Karpas-422 (cell line): Measurements from ENCODE around the gene RAD54L. TPM values are rescaled to one million over a fixed set of nuclear protein-coding genes. Genes with fewer than 3 reads are reported as not detected.
"Not testable (repeated sequence)": the region's sequence is repeated elsewhere in the genome, so short reads cannot be mapped to it uniquely, and the experiment has no call there.

ENCODE experiments used
- DNase-seq: peaks from one replicate; pipeline ENCODE4 v3.0.0-alpha.2; 2015
- H2AFZ ChIP-seq: fragments of 200-600 bp; sonication (generic); 2 replicates; pipeline ENCODE4 v1.6.1; 2014; ENCODE audit warnings: antibody characterized with exemption, low read length, mixed read lengths
- H3K27ac ChIP-seq: fragments of 200-600 bp; sonication (generic); 2 replicates; pipeline ENCODE4 v1.5.1; 2014; ENCODE audit warnings: mild to moderate bottlenecking, low read length, moderate library complexity
- H3K27me3 ChIP-seq: fragments of 200-600 bp; sonication (generic); 2 replicates; pipeline ENCODE4 v1.6.1; 2014; ENCODE audit warnings: low read length, mixed read lengths
- H3K36me3 ChIP-seq: fragments of 200-600 bp; sonication (generic); 2 replicates; pipeline ENCODE4 v1.6.1; 2014; ENCODE audit warnings: low read length, mixed read lengths; ENCODE audit not compliant: insufficient read depth
- H3K4me1 ChIP-seq: fragments of 200-600 bp; sonication (generic); 2 replicates; pipeline ENCODE4 v1.6.1; 2014; ENCODE audit warnings: mild to moderate bottlenecking, low read length, mixed read lengths
- H3K4me2 ChIP-seq: fragments of 200-600 bp; sonication (generic); 2 replicates; pipeline ENCODE4 v1.6.1; 2014; ENCODE audit warnings: low read length, low read depth, mild to moderate bottlenecking; ENCODE audit not compliant: poor library complexity, severe bottlenecking
- H3K4me3 ChIP-seq: fragments of 200-600 bp; sonication (generic); 2 replicates; pipeline ENCODE4 v1.5.1; 2014; ENCODE audit warnings: mild to moderate bottlenecking, antibody characterized with exemption, low read length, mixed read lengths
- H3K79me2 ChIP-seq: fragments of 200-600 bp; sonication (generic); 2 replicates; pipeline ENCODE4 v1.6.1; 2014; ENCODE audit warnings: mild to moderate bottlenecking, low read length, mixed read lengths
- H3K9ac ChIP-seq: fragments of 200-600 bp; sonication (generic); 2 replicates; pipeline ENCODE4 v1.6.0; 2014; ENCODE audit warnings: low read length
- H3K9me2 ChIP-seq: fragments of 200-600 bp; sonication (generic), shearing (Covaris generic); replicated peaks from 2 replicates; pipeline ENCODE4 v1.6.0; 2014; ENCODE audit warnings: mild to moderate bottlenecking, low read length, moderate library complexity; ENCODE audit not compliant: insufficient read depth
- H3K9me3 ChIP-seq: fragments of 300-700, 200-600 bp; sonication (generic); 2 replicates; pipeline ENCODE4 v1.6.1; 2014; ENCODE audit warnings: low read length, mixed read lengths
- H4K20me1 ChIP-seq: fragments of 200-600 bp; sonication (generic); 2 replicates; pipeline ENCODE4 v1.6.1; 2014; ENCODE audit warnings: mild to moderate bottlenecking, antibody characterized with exemption, low read length, low read depth; ENCODE audit not compliant: insufficient read depth
- total RNA-seq: library from RNA; depleted of rRNA; stranded (reverse); fragments of >200 nt; shearing (Covaris generic); gene quantifications from 2 replicates; pipeline ENCODE4 v1.2.3, GENCODE V29; 2014; ENCODE audit warnings: low replicate concordance; rRNA removed

The RAD54L gene
- total RNA-seq, 1 experiment from 2014 or later, result 18.0 TPM

DNA sequence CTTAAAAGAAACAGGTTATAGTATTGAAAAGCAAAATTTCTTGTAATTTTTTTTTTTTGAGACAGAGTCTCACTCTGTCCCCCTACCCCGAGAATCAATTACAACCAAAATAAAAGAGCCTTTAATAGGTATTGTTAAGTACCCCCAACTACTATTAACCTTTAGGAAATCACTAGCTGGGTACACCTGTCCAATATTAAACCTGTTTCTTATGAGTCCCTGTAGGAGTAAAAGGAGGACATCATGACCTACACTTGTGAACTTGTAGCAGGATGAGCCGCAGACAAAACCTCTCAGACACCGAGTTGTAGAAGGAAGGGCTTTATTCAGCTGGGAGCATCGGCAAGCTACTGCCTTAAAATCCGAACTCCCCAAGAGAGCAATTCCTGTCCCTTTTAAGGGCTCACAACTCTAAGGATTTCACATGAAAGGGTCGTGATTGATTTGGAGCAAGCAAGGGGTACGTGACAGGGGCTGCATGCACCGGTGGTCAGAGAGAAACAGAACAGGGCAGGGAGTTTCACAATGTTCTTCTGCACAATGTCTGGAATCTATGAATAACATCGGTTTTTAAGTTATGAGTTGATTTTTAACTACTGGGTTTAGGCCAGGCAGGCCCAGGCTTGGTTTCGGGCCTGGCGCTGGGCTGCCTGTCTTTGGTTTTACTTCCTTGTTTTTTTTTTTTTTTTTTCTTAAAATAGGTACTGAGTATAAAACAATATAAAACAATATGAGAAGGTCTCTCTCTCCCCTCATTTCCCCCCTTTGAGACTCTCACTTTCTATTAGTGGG, 77.9 kb downstream of the RAD54L start:
- H3K9me3 ChIP-seq, H3K4me3 ChIP-seq, H3K79me2 ChIP-seq, H3K27me3 ChIP-seq, H3K27ac ChIP-seq, H3K9me2 ChIP-seq, H3K9ac ChIP-seq, H4K20me1 ChIP-seq, DNase-seq, H3K36me3 ChIP-seq, H3K4me1 ChIP-seq: not testable (repeated sequence)
- H3K4me2 ChIP-seq, result peak overlapping the region; percentile 15
- H2AFZ ChIP-seq, result peak overlapping the region; percentile 50; the same call in 1 of the 2 replicates

Other genes with a start within 250 kb of the RAD54L start
- gene PIK3R3, start 115.1 kb upstream of the RAD54L start, total RNA-seq, result 10.4 and 12.7 TPM in 2 replicates
- not detected in 2 replicates for gene TSPAN1, start 72.7 kb upstream of the RAD54L start, total RNA-seq
- gene P3R3URF, start 71.3 kb upstream of the RAD54L start, total RNA-seq, result not detected in 2 replicates
- gene POMGNT1, start 49.3 kb upstream of the RAD54L start, total RNA-seq, result 55.0 and 65.1 TPM in 2 replicates
- gene LURAP1, start 44.4 kb upstream of the RAD54L start, total RNA-seq, result 0.25 TPM in 1 of 2 replicates, not detected in the other
- gene LRRC41, start 55.9 kb downstream of the RAD54L start, total RNA-seq, result 64.1 and 69.1 TPM in 2 replicates
- gene UQCRH, start 55.9 kb downstream of the RAD54L start, total RNA-seq, result 455 and 533 TPM in 2 replicates
- 15.9 and 27.1 TPM in 2 replicates for gene NSUN4, start 93.0 kb downstream of the RAD54L start, total RNA-seq
- gene FAAH, start 146.6 kb downstream of the RAD54L start, total RNA-seq, result 1.3 TPM in 1 of 2 replicates, not detected in the other
- gene DMBX1, start 242.1 kb downstream of the RAD54L start, total RNA-seq, result not detected in 2 replicates